PC-3 (cell line): ENCODE results near the gene PLA2G4B. TPM values are rescaled to one million over a fixed set of nuclear protein-coding genes. Genes with fewer than 3 reads are reported as not detected.

Source experiments
- ATAC-seq: fragments of 200-7000 bp; cut with Tn5 transposase; 2 replicates; pipeline ENCODE4 v1.9.1; 2020; ENCODE audit warnings: mild to moderate bottlenecking, moderate library complexity
- BruUV-seq: library from RNA; stranded (reverse); fragments of 400-500 nt; replicated peaks from 2 replicates; lab custom pipeline; 2021; lab: Mats Ljungman, UMichigan
- CTCF ChIA-PET: fragments of 300-600 bp; sonication (Branson Sonifier 250); formaldehyde crosslinking; loops from one replicate; lab custom pipeline; 2022; ENCODE audit warnings: antibody characterized with exemption; lab: Charles Lee
- POLR2A ChIA-PET: fragments of 300-600 bp; sonication (Branson Sonifier 250); formaldehyde crosslinking; loops from one replicate; lab custom pipeline; 2022; ENCODE audit warnings: antibody characterized with exemption; ENCODE audit not compliant: unreplicated experiment; lab: Charles Lee
- DNase-seq: peaks from one replicate; pipeline ENCODE4 v3.0.0-alpha.2; 2015
- H2AFZ ChIP-seq: fragments of 300-600 bp; sonication (generic); 2 replicates; pipeline ENCODE4 v1.6.0; 2016; ENCODE audit warnings: antibody characterized with exemption, low read length
- H3F3A ChIP-seq: fragments of 300-600 bp; sonication (generic); one replicate; pipeline ENCODE4 v1.6.0; 2017; ENCODE audit warnings: antibody characterized with exemption, low read length, control low read depth, mild to moderate bottlenecking; ENCODE audit not compliant: unreplicated experiment
- H3K27ac ChIP-seq: fragments of 300-600 bp; sonication (generic); 2 replicates; pipeline ENCODE4 v1.5.1; 2016; ENCODE audit warnings: mild to moderate bottlenecking, low read length
- H3K27me3 ChIP-seq: fragments of 300-600 bp; sonication (generic); 2 replicates; pipeline ENCODE4 v1.6.1; 2016; ENCODE audit warnings: low read length, mixed read lengths
- H3K36me3 ChIP-seq: fragments of 300-600 bp; sonication (generic); 2 replicates; pipeline ENCODE4 v1.6.1; 2016; ENCODE audit warnings: low read depth, mixed run types, low read length, mixed read lengths
- H3K4me1 ChIP-seq: fragments of 300-600 bp; sonication (generic); 2 replicates; pipeline ENCODE4 v1.5.1; 2016; ENCODE audit warnings: low read length; ENCODE audit not compliant: insufficient read depth
- H3K4me2 ChIP-seq: fragments of 300-600 bp; sonication (generic); 2 replicates; pipeline ENCODE4 v1.6.0; 2016; ENCODE audit warnings: low read length
- H3K4me3 ChIP-seq: fragments of 300-600 bp; sonication (generic); 2 replicates; pipeline ENCODE4 v1.5.1; 2016; ENCODE audit warnings: mild to moderate bottlenecking, low read length, mixed read lengths
- H3K79me2 ChIP-seq: fragments of 300-600 bp; sonication (generic); 2 replicates; pipeline ENCODE4 v1.6.1; 2017; ENCODE audit warnings: low read length, mixed read lengths
- H3K9ac ChIP-seq: fragments of 300-600 bp; sonication (generic); 2 replicates; pipeline ENCODE4 v1.6.0; 2016; ENCODE audit warnings: mild to moderate bottlenecking, low read length
- H3K9me2 ChIP-seq: fragments of 300-600 bp; sonication (generic); replicated peaks from 2 replicates; pipeline ENCODE4 v1.6.1; 2016; ENCODE audit warnings: mixed run types, low read length, mixed read lengths
- H3K9me3 ChIP-seq: fragments of 300-600 bp; sonication (generic); 2 replicates; pipeline ENCODE4 v1.6.1; 2016; ENCODE audit warnings: low read length, mixed read lengths
- H4K20me1 ChIP-seq: fragments of 300-600 bp; sonication (generic); 2 replicates; pipeline ENCODE4 v1.6.1; 2016; ENCODE audit warnings: low read length, mixed read lengths
- CTCF ChIP-seq: fragments of 300-600 bp; sonication (generic); conservative IDR thresholded peaks from 2 replicates; pipeline ENCODE4 v1.5.1; 2017; ENCODE audit warnings: antibody characterized with exemption, low read depth, mild to moderate bottlenecking, low read length
- EZH2 ChIP-seq: fragments of 300-600 bp; sonication (generic); IDR thresholded peaks from one replicate; pipeline ENCODE4 v1.6.1; 2017; ENCODE audit warnings: antibody characterized with exemption, mild to moderate bottlenecking, low read length; ENCODE audit not compliant: unreplicated experiment
- EZH2phosphoT487 ChIP-seq: fragments of 300-600 bp; sonication (generic); IDR thresholded peaks from 2 replicates; pipeline ENCODE4 v1.6.1; 2018; ENCODE audit warnings: mild to moderate bottlenecking, antibody characterized with exemption, low read length, borderline replicate concordance
- intact Hi-C: fragments of 100-400 bp; cut with micrococcal nuclease; formaldehyde crosslinking; loops from 2 replicates; pipeline ENCODE4 v1.9.0; 2023
- total RNA-seq: library from RNA; depleted of rRNA; stranded (reverse); fragments of >200 nt; gene quantifications from 2 replicates; pipeline ENCODE4 v1.2.3, GENCODE V29; 2014

PLA2G4B gene
- total RNA-seq, 1 experiment from 2014 or later, result 12.2 TPM

- H3K36me3 ChIP-seq, result no peaks in the 10 kb centered on the region
- no peak for ATAC-seq
- H3F3A ChIP-seq, result no peaks in the 10 kb centered on the region
- no peak overlapping the region for H3K4me2 ChIP-seq
- intact Hi-C loops, result no loop called here
- H3K4me3 ChIP-seq, result no peak overlapping the region
- no peaks in the 10 kb centered on the region for H3K9me3 ChIP-seq
- ChIA-PET POLR2A (no interaction called here), CTCF (no interaction called here)
- no peaks in the 10 kb centered on the region for H3K9me2 ChIP-seq
- BruUV-seq, result no TSS peak
- H3K4me1 ChIP-seq, result no peaks in the 10 kb centered on the region
- DNase-seq, result no peak
- H3K79me2 ChIP-seq, result no peaks in the 10 kb centered on the region
- no peaks in the 10 kb centered on the region for H3K27me3 ChIP-seq
- no peak overlapping the region for H3K9ac ChIP-seq
- TF ChIP-seq CTCF (no peak), EZH2 (no peak), EZH2phosphoT487 (no peak)
- H4K20me1 ChIP-seq, result no peaks in the 10 kb centered on the region
- H2AFZ ChIP-seq, result no peak overlapping the region
- H3K27ac ChIP-seq, result no peak overlapping the region
Observed at GRCh38 chr15:41881550-41881919, 42.9 kb downstream of the PLA2G4B start.

GRCh38 chr15:41881920-41882688 lies 43.5 kb downstream of the PLA2G4B start:
- Histone ChIP-seq H3K9ac (no peak overlapping the region), H3K4me1 (no peaks in the 10 kb centered on the region), H3F3A (no peaks in the 10 kb centered on the region), H3K36me3 (no peaks in the 10 kb centered on the region), H3K79me2 (no peaks in the 10 kb centered on the region), H4K20me1 (no peaks in the 10 kb centered on the region), H3K27ac (no peak overlapping the region), H3K9me2 (no peaks in the 10 kb centered on the region), H3K4me3 (no peak overlapping the region), H3K9me3 (no peaks in the 10 kb centered on the region), H2AFZ (no peak overlapping the region), H3K27me3 (no peaks in the 10 kb centered on the region), H3K4me2 (no peak overlapping the region)
- BruUV-seq, result no TSS peak
- TF ChIP-seq EZH2phosphoT487, result no peak
- TF ChIP-seq CTCF, result no peak
- TF ChIP-seq EZH2, result no peak
- no peak for ATAC-seq
- DNase-seq, result no peak
- intact Hi-C loops, result no loop called here
- POLR2A ChIA-PET, result no interaction called here
- CTCF ChIA-PET, result no interaction called here

- TF ChIP-seq EZH2 (no peak), CTCF (no peak), EZH2phosphoT487 (no peak)
- Histone ChIP-seq H4K20me1 (no peaks in the 10 kb centered on the region), H3K4me2 (no peak overlapping the region), H3F3A (no peaks in the 10 kb centered on the region), H3K4me3 (no peak overlapping the region), H2AFZ (no peak overlapping the region), H3K4me1 (no peaks in the 10 kb centered on the region), H3K9me3 (no peaks in the 10 kb centered on the region), H3K36me3 (no peaks in the 10 kb centered on the region), H3K9ac (no peak overlapping the region), H3K27me3 (no peaks in the 10 kb centered on the region), H3K27ac (no peak overlapping the region), H3K79me2 (no peaks in the 10 kb centered on the region), H3K9me2 (no peaks in the 10 kb centered on the region)
- ChIA-PET CTCF (no interaction called here), POLR2A (no interaction called here)
- no peak for DNase-seq
- no TSS peak for BruUV-seq
- intact Hi-C loops, result no loop called here
- no peak for ATAC-seq
Observed at GRCh38 chr15:41882689-41883483, 44.2 kb downstream of the PLA2G4B start.
